K562 (cell line): ENCODE results near the gene SDHC. TPM values are rescaled to one million over a fixed set of nuclear protein-coding genes. Genes with fewer than 3 reads are reported as not detected.

Experiments used
- ATF6 ChIP-seq: sonication (generic); formaldehyde crosslinking; IDR thresholded peaks from 2 replicates; pipeline ENCODE4 v1.4.0; 2020; ENCODE audit warnings: mild to moderate bottlenecking, missing genetic modification reagents
- BRD4 ChIP-seq: fragments of 200-600 bp; sonication (generic); IDR thresholded peaks from 2 replicates; pipeline ENCODE4 v1.6.1; 2017; ENCODE audit warnings: inconsistent platforms
- CHD4 ChIP-seq: fragments of 200-600 bp; sonication (generic); IDR thresholded peaks from 3 replicates; pipeline ENCODE4 v1.6.1; 2012; ENCODE audit warnings: low read depth, mild to moderate bottlenecking, mixed read lengths, low read length, inconsistent platforms; ENCODE audit not compliant: insufficient read depth, insufficient replicate concordance, poor library complexity, severe bottlenecking
- E2F4 ChIP-seq: sonication (generic); formaldehyde crosslinking; IDR thresholded peaks from 2 replicates; pipeline ENCODE4 v1.8.0; 2022; ENCODE audit warnings: mild to moderate bottlenecking, low read depth, missing genetic modification reagents
- EP300 ChIP-seq: IDR thresholded peaks from 2 replicates; pipeline ENCODE4 v1.6.1; 2012; ENCODE audit warnings: low read length, improper control_type of control experiment
- ETV1 ChIP-seq: fragments of 450-650 bp; conservative IDR thresholded peaks from 2 replicates; pipeline ENCODE4 v1.6.1; 2016; ENCODE audit warnings: missing genetic modification characterization, control low read depth, low read depth, missing compliant biosample characterization
- NR1H2 ChIP-seq: sonication (generic); formaldehyde crosslinking; IDR thresholded peaks from 2 replicates; pipeline ENCODE4 v1.4.0; 2020; ENCODE audit warnings: mild to moderate bottlenecking, missing genetic modification reagents
- PRDM10 ChIP-seq: fragments of 450-650 bp; IDR thresholded peaks from 2 replicates; pipeline ENCODE4 v1.6.1; 2018; ENCODE audit not compliant: partially characterized antibody
- SETDB1 ChIP-seq: IDR thresholded peaks from one replicate; pipeline ENCODE4 v1.6.1; 2012; ENCODE audit warnings: low read length, control low read depth, inconsistent platforms
- STAT5A ChIP-seq: IDR thresholded peaks from 2 replicates; pipeline ENCODE4 v1.6.1; 2012; ENCODE audit warnings: low read length, inconsistent platforms, borderline replicate concordance
- UBTF ChIP-seq, 2 experiments: IDR thresholded peaks; 2 replicates each; pipeline ENCODE4 v1.6.1; 2012; ENCODE audit warnings: improper control_type of control experiment in 2 of 2, low read depth in 2 of 2, low read length in 2 of 2, borderline replicate concordance in 1 of 2
- ZBTB8A ChIP-seq: fragments of 450-650 bp; IDR thresholded peaks from 2 replicates; pipeline ENCODE4 v1.6.1; 2018; ENCODE audit warnings: mild to moderate bottlenecking, moderate library complexity; ENCODE audit not compliant: partially characterized antibody
- ZFP30 ChIP-seq: fragments of 250-450 bp; sonication (Bioruptor Pico); IDR thresholded peaks from 2 replicates; pipeline ENCODE4 v1.8.0; 2022; ENCODE audit warnings: moderate library complexity, mild to moderate bottlenecking, inconsistent platforms, borderline replicate concordance
- ZNF354B ChIP-seq: fragments of 250-450 bp; sonication (Bioruptor Pico); IDR thresholded peaks from 2 replicates; pipeline ENCODE4 v1.4.0; 2020
- ZNF449 ChIP-seq: fragments of 250-450 bp; sonication (Bioruptor Pico); IDR thresholded peaks from 2 replicates; pipeline ENCODE4 v1.8.0; 2022; ENCODE audit warnings: moderate library complexity, mild to moderate bottlenecking, inconsistent platforms
- polyA plus RNA-seq, 8 experiments: library from polyadenylated mRNA; depleted of rRNA in 4 of 8; stranded (reverse) in 5 of 8; unstranded in 3 of 8; fragments of >200 nt; fragmentation: Nextera tagmentation in 2 of 8; fragmentation: Illumina TruSeq in 1 of 8; extraction: Ambion mirVana in 2 of 8; extraction: Trizol in 1 of 8; gene quantifications; 2 replicates each; pipeline versions ENCODE4 v1.2.1 to v1.2.3, GENCODE V29; 2011 to 2014; ENCODE audit warnings: inconsistent platforms in 1 of 8, missing spikeins in 1 of 8
- total RNA-seq, 7 experiments: library from RNA; depleted of rRNA in 6 of 7; stranded (reverse); fragments of >200 nt in 6 of 7; fragmentation: Illumina TruSeq in 2 of 7; extraction: Trizol in 2 of 7; gene quantifications; 2 replicates each; pipeline versions ENCODE4 v1.2.1 to v1.2.3, GENCODE V29; 2011 to 2021; ENCODE audit warnings: low replicate concordance in 1 of 7

SDHC gene
- total and polyA plus RNA-seq, 9 of the 15 experiments (the other 6 are each of a cell fraction or from before 2014, with no cell fraction given), result 7.7 to 309 (median 174) TPM

- no peak for TF ChIP-seq SETDB1
- no peak for TF ChIP-seq ATF6 (CRISPR knock-in tag)
- TF ChIP-seq ZFP30 (CRISPR knock-in tag), result no peak
- no peak for TF ChIP-seq STAT5A
- TF ChIP-seq CHD4, result no peak
- no peak for TF ChIP-seq ZBTB8A
- TF ChIP-seq ZNF354B (CRISPR knock-in tag), result no peak
- TF ChIP-seq NR1H2 (CRISPR knock-in tag), result no peak
- no peak for TF ChIP-seq ZNF449 (CRISPR knock-in tag)
- no peak for TF ChIP-seq BRD4
- TF ChIP-seq EP300, result peak; percentile 51; the same call in 1 of the 2 replicates
- no peak for TF ChIP-seq E2F4 (CRISPR knock-in tag)
- peak; percentile 92 for TF ChIP-seq ETV1 (tag)
- peak; percentile 64 for TF ChIP-seq PRDM10
- no peak for TF ChIP-seq UBTF (IDR thresholded peaks at IDR 0.05; ENCODE audit: borderline replicate concordance in 1 of 2, low read depth in 2 of 2, low read length in 2 of 2)
These were observed at the start of gene SDHC (continued) for GRCh38 chr1:161314201-161314981.
